Keratinocyte (primary cell): ENCODE measurements around the gene TP53I13. TPM values are rescaled to one million over a fixed set of nuclear protein-coding genes. Genes with fewer than 3 reads are reported as not detected.
"Not testable (repeated sequence)": the region's sequence is repeated elsewhere in the genome, so short reads cannot be mapped to it uniquely, and the experiment has no call there.

ENCODE experiments used
- DNase-seq: peaks from one replicate; pipeline ENCODE4 v3.0.0-alpha.2; 2011; ENCODE audit warnings: low read depth, missing footprints, low spot score
- FAIRE-seq: peaks from 2 replicates; lab custom pipeline; 2011; peaks lifted over from hg19 to GRCh38; lab: Jason Lieb, UNC
- H2AFZ ChIP-seq: 2 replicates; pipeline ENCODE4 v1.6.0; 2012; ENCODE audit warnings: low read length, control low read depth, inconsistent platforms; ENCODE audit not compliant: control insufficient read depth
- H3K27ac ChIP-seq: 2 replicates; pipeline ENCODE4 v1.5.1; 2011; ENCODE audit warnings: low read length; ENCODE audit not compliant: control insufficient read depth, insufficient read depth
- H3K27me3 ChIP-seq: 3 replicates; pipeline ENCODE4 v1.6.0; 2011; ENCODE audit warnings: low read length; ENCODE audit not compliant: control insufficient read depth, insufficient read depth; ENCODE audit errors: extremely low read depth
- H3K36me3 ChIP-seq, 2 experiments: 2 replicates in 1 of 2; 3 replicates in 1 of 2; pipeline ENCODE4 v1.5.1; 2011; ENCODE audit warnings: low read length in 2 of 2, mild to moderate bottlenecking in 1 of 2; ENCODE audit not compliant: control insufficient read depth in 2 of 2, insufficient read depth in 2 of 2; ENCODE audit errors: extremely low read depth in 1 of 2
- H3K4me1 ChIP-seq: 3 replicates; pipeline ENCODE4 v1.5.1; 2011; ENCODE audit warnings: low read length; ENCODE audit not compliant: control insufficient read depth, insufficient read depth; ENCODE audit errors: extremely low read depth
- H3K4me2 ChIP-seq: 3 replicates; pipeline ENCODE4 v1.6.0; 2011; ENCODE audit warnings: low read depth, low read length; ENCODE audit not compliant: control insufficient read depth, insufficient read depth; ENCODE audit errors: extremely low read depth
- H3K4me3 ChIP-seq, 3 experiments: fragments of 200-600 bp in 1 of 3; sonication (generic) in 1 of 3; 2 replicates in 2 of 3; 3 replicates in 1 of 3; pipeline ENCODE4 v1.5.1; 2011 to 2016; ENCODE audit warnings: low read length in 3 of 3, mild to moderate bottlenecking in 3 of 3, control low read depth in 2 of 3, inconsistent platforms in 1 of 3, low read depth in 1 of 3, mixed read lengths in 1 of 3, mixed run types in 1 of 3, moderate library complexity in 1 of 3; ENCODE audit not compliant: control insufficient read depth in 2 of 3, insufficient read depth in 2 of 3; ENCODE audit errors: extremely low read depth in 1 of 3
- H3K79me2 ChIP-seq: 2 replicates; pipeline ENCODE4 v1.6.0; 2012; ENCODE audit warnings: low read length; ENCODE audit not compliant: control insufficient read depth, insufficient read depth
- H3K9ac ChIP-seq: 3 replicates; pipeline ENCODE4 v1.6.0; 2011; ENCODE audit warnings: low read length; ENCODE audit not compliant: control insufficient read depth, insufficient read depth; ENCODE audit errors: extremely low read depth
- H3K9me1 ChIP-seq: 3 replicates; pipeline ENCODE4 v1.6.0; 2011; ENCODE audit warnings: low read length; ENCODE audit not compliant: control insufficient read depth, insufficient read depth; ENCODE audit errors: extremely low read depth
- H3K9me3 ChIP-seq: 2 replicates; pipeline ENCODE4 v1.5.1; 2012; ENCODE audit warnings: low read depth, low read length; ENCODE audit not compliant: control insufficient read depth
- H4K20me1 ChIP-seq: 3 replicates; pipeline ENCODE4 v1.6.0; 2011; ENCODE audit warnings: low read length; ENCODE audit not compliant: control insufficient read depth, insufficient read depth; ENCODE audit errors: extremely low read depth
- CTCF ChIP-seq, 3 experiments: IDR thresholded peaks in 1 of 3; conservative IDR thresholded peaks in 1 of 3; optimal IDR thresholded peaks in 1 of 3; 2 replicates in 2 of 3; 3 replicates in 1 of 3; pipeline versions ENCODE3 to v1.5.1; 2011; ENCODE audit warnings: low read length in 3 of 3, mild to moderate bottlenecking in 3 of 3, moderate library complexity in 2 of 3, control low read depth in 1 of 3, inconsistent platforms in 1 of 3; ENCODE audit not compliant: insufficient read depth in 2 of 3; ENCODE audit errors: extremely low read depth in 1 of 3
- EZH2 ChIP-seq: IDR thresholded peaks from one replicate; pipeline ENCODE4 v1.6.1; 2012; ENCODE audit warnings: inconsistent platforms, mild to moderate bottlenecking, low read length, moderate library complexity
- dilution Hi-C: fragments of 300-500 bp; cut with MboI; formaldehyde crosslinking; loops from one replicate; pipeline ENCODE4 v1.7.0; 2020; ENCODE audit warnings: low sequenced_read_pairs; ENCODE audit not compliant: extremely low pct_ligation_motif_present
- polyA plus RNA-seq, 5 experiments: library from polyadenylated mRNA; depleted of rRNA in 3 of 5; stranded (reverse) in 3 of 5; stranded (forward) in 1 of 5; unstranded in 1 of 5; fragments of >200 nt; gene quantifications; 1 replicate in 1 of 5; 2 replicates in 3 of 5; 3 replicates in 1 of 5; pipeline versions ENCODE4 v1.2.1 to v1.2.3, GENCODE V29; 2011 to 2012; ENCODE audit warnings: missing spikeins in 2 of 5, low read depth in 1 of 5, low replicate concordance in 1 of 5

TP53I13 gene
- polyA plus RNA-seq, 1 donor (not counting 4 experiments of a cell fraction or from before 2014, with no cell fraction given), result 11.9 TPM

- H3K36me3 ChIP-seq, result peaks cover 0 to 1% of the 10 kb centered on the region in 2 experiments
- H3K4me3 ChIP-seq, result no peak overlapping the region
- TF ChIP-seq CTCF (optimal IDR thresholded peaks at IDR 0.05 in 1 of 3, IDR thresholded peaks at IDR 0.05 in 1 of 3, conservative IDR thresholded peaks at IDR 0.05 in 1 of 3; ENCODE audit: extremely low read depth in 1 of 3, insufficient read depth in 2 of 3, low read length in 3 of 3) (no peak), EZH2 (no peak)
- no peaks in the 10 kb centered on the region for H3K9me3 ChIP-seq
- H3K4me1 ChIP-seq, result no peaks in the 10 kb centered on the region
- H3K27ac ChIP-seq, result no peak overlapping the region
- H3K79me2 ChIP-seq, result no peaks in the 10 kb centered on the region
- no peaks in the 10 kb centered on the region for H4K20me1 ChIP-seq
- H3K27me3 ChIP-seq, result no peaks in the 10 kb centered on the region
- H3K4me2 ChIP-seq, result no peak overlapping the region
- dilution Hi-C loops, result no loop called here
- H3K9ac ChIP-seq, result no peak overlapping the region
- H2AFZ ChIP-seq, result no peak overlapping the region
- no peaks in the 10 kb centered on the region for H3K9me1 ChIP-seq
- FAIRE-seq (no peak), DNase-seq (no peak)
Observed at GRCh38 chr17:29557739-29558116, 10.8 kb upstream of the TP53I13 start.

GRCh38 chr17:29558139-29558538 is 10.4 kb upstream of the TP53I13 start:
- H3K9ac ChIP-seq, H3K4me1 ChIP-seq, H3K4me2 ChIP-seq, H3K27me3 ChIP-seq, H3K9me1 ChIP-seq, FAIRE-seq, H3K4me3 ChIP-seq, H3K79me2 ChIP-seq, H4K20me1 ChIP-seq, H2AFZ ChIP-seq, H3K36me3 ChIP-seq, dilution Hi-C loops, H3K9me3 ChIP-seq, H3K27ac ChIP-seq, DNase-seq: not testable (repeated sequence)

GRCh38 chr17:29559640-29560039 is 8.9 kb upstream of the TP53I13 start:
- Histone ChIP-seq H3K9me1 (no peaks in the 10 kb centered on the region), H3K9ac (no peak overlapping the region), H3K79me2 (no peaks in the 10 kb centered on the region), H3K27me3 (no peaks in the 10 kb centered on the region), H3K4me2 (no peak overlapping the region), H2AFZ (no peak overlapping the region), H3K4me1 (no peaks in the 10 kb centered on the region), H3K9me3 (no peaks in the 10 kb centered on the region), H3K4me3 (no peak overlapping the region), H3K36me3 (peaks cover 0 to 4% of the 10 kb centered on the region in 2 experiments), H4K20me1 (no peaks in the 10 kb centered on the region), H3K27ac (no peak overlapping the region)
- DNase-seq (no peak), FAIRE-seq (no peak)
- TF ChIP-seq EZH2 (no peak), CTCF (optimal IDR thresholded peaks at IDR 0.05 in 1 of 3, IDR thresholded peaks at IDR 0.05 in 1 of 3, conservative IDR thresholded peaks at IDR 0.05 in 1 of 3; ENCODE audit: extremely low read depth in 1 of 3, insufficient read depth in 2 of 3, low read length in 3 of 3) (no peak)
- dilution Hi-C loops, result no loop called here
